ENCODE results near the gene RNU7-1.

DNA sequence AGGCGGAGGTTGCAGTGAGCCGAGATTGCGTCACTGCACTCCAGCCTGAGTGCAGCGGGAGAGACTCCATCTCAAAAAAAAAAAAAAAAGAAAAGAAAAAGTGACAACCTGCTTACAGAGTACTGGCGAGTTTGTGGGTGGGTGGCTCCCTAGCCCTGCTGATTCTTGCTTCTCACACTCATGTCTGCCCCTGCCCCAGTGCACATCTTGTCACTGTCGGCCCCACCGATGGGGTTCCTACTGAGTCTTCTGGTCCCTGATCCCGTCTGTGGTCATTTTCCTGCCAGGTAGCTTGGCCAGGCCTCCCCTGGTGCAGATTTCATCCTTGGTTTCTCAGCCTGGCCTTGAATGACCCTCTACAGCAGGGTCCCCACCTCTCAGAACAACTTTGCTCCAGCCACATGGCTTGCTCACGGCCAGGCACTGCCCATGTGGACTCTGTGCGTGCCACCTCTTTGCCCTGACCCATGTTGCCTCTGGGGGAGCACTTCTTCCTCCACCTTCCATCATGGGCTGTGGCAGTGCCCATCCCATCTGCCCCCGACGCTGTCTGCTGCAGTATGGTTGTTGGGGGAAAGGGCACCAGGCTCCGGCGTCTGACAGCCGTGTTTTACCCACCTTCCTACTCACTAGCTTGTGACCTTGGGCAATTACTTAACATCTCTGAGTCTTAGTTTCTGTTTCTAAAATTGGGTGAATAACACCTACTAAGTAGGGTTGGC is 5.4 kb downstream of the RNU7-1 start:
- TF ChIP-seq, protein P1, sequence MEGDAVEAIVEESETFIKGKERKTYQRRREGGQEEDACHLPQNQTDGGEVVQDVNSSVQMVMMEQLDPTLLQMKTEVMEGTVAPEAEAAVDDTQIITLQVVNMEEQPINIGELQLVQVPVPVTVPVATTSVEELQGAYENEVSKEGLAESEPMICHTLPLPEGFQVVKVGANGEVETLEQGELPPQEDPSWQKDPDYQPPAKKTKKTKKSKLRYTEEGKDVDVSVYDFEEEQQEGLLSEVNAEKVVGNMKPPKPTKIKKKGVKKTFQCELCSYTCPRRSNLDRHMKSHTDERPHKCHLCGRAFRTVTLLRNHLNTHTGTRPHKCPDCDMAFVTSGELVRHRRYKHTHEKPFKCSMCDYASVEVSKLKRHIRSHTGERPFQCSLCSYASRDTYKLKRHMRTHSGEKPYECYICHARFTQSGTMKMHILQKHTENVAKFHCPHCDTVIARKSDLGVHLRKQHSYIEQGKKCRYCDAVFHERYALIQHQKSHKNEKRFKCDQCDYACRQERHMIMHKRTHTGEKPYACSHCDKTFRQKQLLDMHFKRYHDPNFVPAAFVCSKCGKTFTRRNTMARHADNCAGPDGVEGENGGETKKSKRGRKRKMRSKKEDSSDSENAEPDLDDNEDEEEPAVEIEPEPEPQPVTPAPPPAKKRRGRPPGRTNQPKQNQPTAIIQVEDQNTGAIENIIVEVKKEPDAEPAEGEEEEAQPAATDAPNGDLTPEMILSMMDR (IDR thresholded peaks at IDR 0.05): no peak
- no peak for TF ChIP-seq POLR2A (IDR thresholded peaks at IDR 0.05)

Data from thyroid gland (tissue), 4 donors.